ENCODE data around the gene GALNT17.
"Not testable (repeated sequence)": the region's sequence is repeated elsewhere in the genome, so short reads cannot be mapped to it uniquely, and the experiment has no call there.

GALNT17 gene

GRCh38 chr7:71186535-71187057, 54.7 kb downstream of the GALNT17 start:
- TF ChIP-seq TAF1 (IDR thresholded peaks at IDR 0.05; ENCODE audit: low read depth, low read length), result no peak
- DNase-seq (ENCODE audit: insufficient read length, low spot score), result no peak
- FAIRE-seq, result no peak

GRCh38 chr7:71191771-71192170, 59.8 kb downstream of the GALNT17 start:
- DNase-seq (ENCODE audit: insufficient read length, low spot score), result no peak
- no peak for FAIRE-seq
- TF ChIP-seq TAF1 (IDR thresholded peaks at IDR 0.05; ENCODE audit: low read depth, low read length) (no peak), POLR2A (IDR thresholded peaks at IDR 0.05; ENCODE audit: low read depth, low read length) (no peak), PAX5 (IDR thresholded peaks at IDR 0.05; ENCODE audit: insufficient read depth, low read length, severe bottlenecking) (no peak), POU2F2 (IDR thresholded peaks at IDR 0.05; ENCODE audit: low read depth, low read length) (no peak), POLR2AphosphoS5 (IDR thresholded peaks at IDR 0.05; ENCODE audit: low read depth, low read length) (no peak), SPI1 (IDR thresholded peaks at IDR 0.05; ENCODE audit: low read depth, low read length) (no peak)

- FAIRE-seq (no peak), DNase-seq (ENCODE audit: insufficient read length, low spot score) (no peak)
- TF ChIP-seq PAX5 (IDR thresholded peaks at IDR 0.05; ENCODE audit: insufficient read depth, low read length, severe bottlenecking) (no peak), POLR2A (IDR thresholded peaks at IDR 0.05; ENCODE audit: low read depth, low read length) (no peak), TAF1 (IDR thresholded peaks at IDR 0.05; ENCODE audit: low read depth, low read length) (no peak), POU2F2 (IDR thresholded peaks at IDR 0.05; ENCODE audit: low read depth, low read length) (no peak), SPI1 (IDR thresholded peaks at IDR 0.05; ENCODE audit: low read depth, low read length) (no peak), POLR2AphosphoS5 (IDR thresholded peaks at IDR 0.05; ENCODE audit: low read depth, low read length) (no peak)
Observed at GRCh38 chr7:71193099-71193810, 61.3 kb downstream of the GALNT17 start.

- DNase-seq (ENCODE audit: insufficient read length, low spot score) (no peak), FAIRE-seq (no peak)
- no peak for TF ChIP-seq POU2F2 (IDR thresholded peaks at IDR 0.05; ENCODE audit: low read depth, low read length)
- TF ChIP-seq PAX5 (IDR thresholded peaks at IDR 0.05; ENCODE audit: insufficient read depth, low read length, severe bottlenecking), result no peak
- TF ChIP-seq POLR2AphosphoS5 (IDR thresholded peaks at IDR 0.05; ENCODE audit: low read depth, low read length), result no peak
- no peak for TF ChIP-seq TAF1 (IDR thresholded peaks at IDR 0.05; ENCODE audit: low read depth, low read length)
- TF ChIP-seq POLR2A (IDR thresholded peaks at IDR 0.05; ENCODE audit: low read depth, low read length), result no peak
- no peak for TF ChIP-seq SPI1 (IDR thresholded peaks at IDR 0.05; ENCODE audit: low read depth, low read length)
Observed at GRCh38 chr7:71198391-71198790, 66.4 kb downstream of the GALNT17 start.

GRCh38 chr7:71198887-71199286, 66.9 kb downstream of the GALNT17 start:
- no peak for TF ChIP-seq SPI1 (IDR thresholded peaks at IDR 0.05; ENCODE audit: low read depth, low read length)
- TF ChIP-seq POLR2AphosphoS5 (IDR thresholded peaks at IDR 0.05; ENCODE audit: low read depth, low read length), result no peak
- TF ChIP-seq TAF1 (IDR thresholded peaks at IDR 0.05; ENCODE audit: low read depth, low read length), result no peak
- no peak for TF ChIP-seq POU2F2 (IDR thresholded peaks at IDR 0.05; ENCODE audit: low read depth, low read length)
- TF ChIP-seq POLR2A (IDR thresholded peaks at IDR 0.05; ENCODE audit: low read depth, low read length), result no peak
- TF ChIP-seq PAX5 (IDR thresholded peaks at IDR 0.05; ENCODE audit: insufficient read depth, low read length, severe bottlenecking), result no peak
- FAIRE-seq (no peak), DNase-seq (ENCODE audit: insufficient read length, low spot score) (no peak)

GRCh38 chr7:71206184-71206583, 74.2 kb downstream of the GALNT17 start:
- DNase-seq (ENCODE audit: insufficient read length, low spot score) (no peak), FAIRE-seq (no peak)

GRCh38 chr7:71208881-71209280, 76.9 kb downstream of the GALNT17 start:
- FAIRE-seq, result no peak
- TF ChIP-seq POLR2AphosphoS5 (IDR thresholded peaks at IDR 0.05; ENCODE audit: low read depth, low read length), result no peak
- TF ChIP-seq POLR2A (IDR thresholded peaks at IDR 0.05; ENCODE audit: low read depth, low read length), result no peak
- TF ChIP-seq POU2F2 (IDR thresholded peaks at IDR 0.05; ENCODE audit: low read depth, low read length), result no peak
- TF ChIP-seq PAX5 (IDR thresholded peaks at IDR 0.05; ENCODE audit: insufficient read depth, low read length, severe bottlenecking), result no peak
- TF ChIP-seq TAF1 (IDR thresholded peaks at IDR 0.05; ENCODE audit: low read depth, low read length), result no peak
- no peak for TF ChIP-seq SPI1 (IDR thresholded peaks at IDR 0.05; ENCODE audit: low read depth, low read length)
- no peak for DNase-seq (ENCODE audit: insufficient read length, low spot score)

More at GRCh38 chr7:71206184-71206583, 74.2 kb downstream of the GALNT17 start:
- TF ChIP-seq SPI1 (IDR thresholded peaks at IDR 0.05; ENCODE audit: low read depth, low read length) (no peak), POLR2AphosphoS5 (IDR thresholded peaks at IDR 0.05; ENCODE audit: low read depth, low read length) (no peak), POLR2A (IDR thresholded peaks at IDR 0.05; ENCODE audit: low read depth, low read length) (no peak), POU2F2 (IDR thresholded peaks at IDR 0.05; ENCODE audit: low read depth, low read length) (no peak), TAF1 (IDR thresholded peaks at IDR 0.05; ENCODE audit: low read depth, low read length) (no peak), PAX5 (IDR thresholded peaks at IDR 0.05; ENCODE audit: insufficient read depth, low read length, severe bottlenecking) (no peak)

GRCh38 chr7:71209484-71209883, 77.5 kb downstream of the GALNT17 start:
- not testable (repeated sequence) for FAIRE-seq

GRCh38 chr7:71210220-71210619, 78.3 kb downstream of the GALNT17 start:
- no peak for DNase-seq (ENCODE audit: insufficient read length, low spot score)
- TF ChIP-seq TAF1 (IDR thresholded peaks at IDR 0.05; ENCODE audit: low read depth, low read length) (no peak), PAX5 (IDR thresholded peaks at IDR 0.05; ENCODE audit: insufficient read depth, low read length, severe bottlenecking) (no peak), POU2F2 (IDR thresholded peaks at IDR 0.05; ENCODE audit: low read depth, low read length) (no peak), SPI1 (IDR thresholded peaks at IDR 0.05; ENCODE audit: low read depth, low read length) (no peak), POLR2A (IDR thresholded peaks at IDR 0.05; ENCODE audit: low read depth, low read length) (no peak), POLR2AphosphoS5 (IDR thresholded peaks at IDR 0.05; ENCODE audit: low read depth, low read length) (no peak)
- FAIRE-seq, result no peak

More at GRCh38 chr7:71209484-71209883, 77.5 kb downstream of the GALNT17 start:
- not testable (repeated sequence) for DNase-seq (ENCODE audit: insufficient read length, low spot score)

- FAIRE-seq, result not testable (repeated sequence)
Observed at GRCh38 chr7:71212433-71212832, 80.5 kb downstream of the GALNT17 start.

More at GRCh38 chr7:71212433-71212832, 80.5 kb downstream of the GALNT17 start:
- not testable (repeated sequence) for DNase-seq (ENCODE audit: insufficient read length, low spot score)
